GM12875 (cell line): ENCODE measurements around the gene CDC5L.

ENCODE experiments used
- H3K4me3 ChIP-seq: one replicate; pipeline ENCODE4 v1.5.1; 2011; ENCODE audit warnings: low read depth, low read length, control low read depth
- TF ChIP-seq, protein P1 (sequence below): IDR thresholded peaks from 2 replicates; pipeline ENCODE4 v1.5.1; 2011; ENCODE audit warnings: low read depth, mild to moderate bottlenecking, control low read depth, inconsistent platforms, low read length, moderate library complexity, borderline replicate concordance; ENCODE audit not compliant: insufficient read depth

CDC5L gene

DNA sequence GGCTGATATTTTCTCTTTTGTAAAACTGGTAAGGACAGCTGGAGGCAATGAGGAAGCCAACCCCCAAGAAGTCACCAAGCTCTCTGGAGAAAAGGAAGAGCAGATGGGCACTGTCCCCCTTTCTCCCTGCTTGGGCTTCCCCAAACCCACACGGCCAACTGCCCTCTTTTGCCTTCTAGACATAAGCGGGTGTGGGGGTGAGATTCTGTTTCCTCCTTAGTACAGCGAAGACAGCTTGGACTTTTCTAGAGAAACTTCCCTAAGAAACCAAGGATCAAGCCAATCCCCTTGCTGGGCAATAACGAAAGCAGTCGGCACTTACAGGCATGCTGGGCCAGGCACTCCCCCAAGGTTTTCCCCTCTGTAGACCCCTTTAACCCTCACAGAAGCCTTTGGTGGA lies 110.3 kb downstream of the CDC5L start:
- H3K4me3 ChIP-seq = no peak overlapping the region
- TF ChIP-seq, protein P1, sequence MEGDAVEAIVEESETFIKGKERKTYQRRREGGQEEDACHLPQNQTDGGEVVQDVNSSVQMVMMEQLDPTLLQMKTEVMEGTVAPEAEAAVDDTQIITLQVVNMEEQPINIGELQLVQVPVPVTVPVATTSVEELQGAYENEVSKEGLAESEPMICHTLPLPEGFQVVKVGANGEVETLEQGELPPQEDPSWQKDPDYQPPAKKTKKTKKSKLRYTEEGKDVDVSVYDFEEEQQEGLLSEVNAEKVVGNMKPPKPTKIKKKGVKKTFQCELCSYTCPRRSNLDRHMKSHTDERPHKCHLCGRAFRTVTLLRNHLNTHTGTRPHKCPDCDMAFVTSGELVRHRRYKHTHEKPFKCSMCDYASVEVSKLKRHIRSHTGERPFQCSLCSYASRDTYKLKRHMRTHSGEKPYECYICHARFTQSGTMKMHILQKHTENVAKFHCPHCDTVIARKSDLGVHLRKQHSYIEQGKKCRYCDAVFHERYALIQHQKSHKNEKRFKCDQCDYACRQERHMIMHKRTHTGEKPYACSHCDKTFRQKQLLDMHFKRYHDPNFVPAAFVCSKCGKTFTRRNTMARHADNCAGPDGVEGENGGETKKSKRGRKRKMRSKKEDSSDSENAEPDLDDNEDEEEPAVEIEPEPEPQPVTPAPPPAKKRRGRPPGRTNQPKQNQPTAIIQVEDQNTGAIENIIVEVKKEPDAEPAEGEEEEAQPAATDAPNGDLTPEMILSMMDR = no peak

DNA sequence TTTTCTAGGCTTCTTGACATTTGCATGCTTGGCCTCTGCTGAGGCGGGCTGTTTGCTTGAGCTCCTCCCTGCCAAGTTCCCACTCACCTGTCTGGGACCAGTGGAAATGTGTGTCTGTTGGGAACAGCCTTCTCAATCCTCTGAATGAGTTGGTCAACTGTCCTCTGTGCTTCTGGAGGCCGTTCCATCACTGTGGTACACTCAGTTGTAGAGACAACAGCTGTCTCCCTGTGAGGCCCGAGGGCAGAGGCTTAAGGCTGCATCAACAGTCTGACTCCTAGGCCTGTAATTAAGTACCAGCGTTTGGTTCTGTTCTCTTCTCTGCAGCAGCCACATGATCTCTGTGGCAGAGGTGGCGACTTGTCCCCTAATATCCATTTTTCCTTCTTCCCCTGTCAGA lies 110.9 kb downstream of the CDC5L start:
- TF ChIP-seq, protein P1 = no peak
- H3K4me3 ChIP-seq = no peak overlapping the region

DNA sequence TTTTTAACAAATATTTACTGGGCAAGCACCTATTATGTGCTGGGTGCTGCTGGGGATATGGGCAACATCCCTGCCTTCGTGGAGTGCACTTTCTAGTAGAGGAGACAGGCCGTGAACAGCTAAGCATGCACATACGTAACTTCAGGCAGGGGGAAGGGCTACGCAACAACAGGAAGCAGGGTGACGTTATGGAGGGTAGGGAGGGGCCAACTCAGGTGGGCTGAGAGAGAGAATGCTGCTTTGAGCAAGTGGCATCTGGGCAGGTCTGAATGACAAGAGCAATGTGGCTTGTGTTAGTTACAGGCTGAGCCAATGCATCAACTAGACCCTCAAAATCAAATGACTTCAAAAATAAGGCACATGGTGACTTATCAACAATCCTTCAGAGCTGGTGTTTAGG lies 112.1 kb downstream of the CDC5L start:
- no peak overlapping the region for H3K4me3 ChIP-seq
- TF ChIP-seq, protein P1 = no peak
